T follicular helper cell (primary cell): Measurements from ENCODE around the gene AGER.
"Not testable (repeated sequence)": the region's sequence is repeated elsewhere in the genome, so short reads cannot be mapped to it uniquely, and the experiment has no call there.

Source experiments
- DNase-seq: peaks from one replicate; pipeline ENCODE4 v3.0.0-alpha.2; 2020; ENCODE audit warnings: low read depth

Gene AGER

DNA sequence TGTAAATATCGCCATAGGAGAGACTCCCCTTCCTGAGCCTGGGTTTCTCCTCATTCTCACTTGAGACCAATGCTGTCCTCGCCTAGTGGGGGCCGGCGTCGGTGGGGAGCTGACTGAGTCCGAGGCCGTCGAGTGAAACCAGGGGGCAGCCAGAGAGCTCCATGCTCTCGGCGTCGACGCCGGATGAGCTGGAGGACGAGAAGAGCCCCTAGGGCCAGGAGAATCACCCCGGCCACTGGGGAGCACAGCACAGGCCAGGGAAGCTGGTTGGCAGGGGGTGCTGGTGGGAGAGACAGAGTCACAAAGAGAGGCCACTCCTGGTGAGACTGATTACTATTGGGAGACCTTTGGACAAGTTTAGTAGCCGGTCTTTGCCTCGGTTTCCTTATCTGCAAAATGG, 14.8 kb upstream of the AGER start:
- DNase-seq = no peak

DNA sequence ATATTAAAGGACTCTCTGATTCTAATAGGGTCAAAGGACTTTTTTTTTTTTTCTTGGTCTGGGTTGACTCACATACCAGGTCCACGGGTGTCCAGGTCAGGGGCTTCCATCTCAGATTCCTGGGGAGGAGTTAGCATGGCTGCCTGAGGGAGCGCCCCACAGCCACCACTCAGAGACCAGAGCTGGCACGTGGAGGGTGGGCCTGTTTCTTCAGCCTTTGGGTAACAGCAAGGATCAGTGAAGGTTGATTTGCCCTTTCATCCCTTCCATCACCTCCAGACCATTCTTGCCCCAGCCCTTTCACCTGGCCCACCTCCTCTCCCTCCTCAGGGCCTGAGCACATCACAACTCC, 14.3 kb upstream of the AGER start:
- DNase-seq = no peak

DNA sequence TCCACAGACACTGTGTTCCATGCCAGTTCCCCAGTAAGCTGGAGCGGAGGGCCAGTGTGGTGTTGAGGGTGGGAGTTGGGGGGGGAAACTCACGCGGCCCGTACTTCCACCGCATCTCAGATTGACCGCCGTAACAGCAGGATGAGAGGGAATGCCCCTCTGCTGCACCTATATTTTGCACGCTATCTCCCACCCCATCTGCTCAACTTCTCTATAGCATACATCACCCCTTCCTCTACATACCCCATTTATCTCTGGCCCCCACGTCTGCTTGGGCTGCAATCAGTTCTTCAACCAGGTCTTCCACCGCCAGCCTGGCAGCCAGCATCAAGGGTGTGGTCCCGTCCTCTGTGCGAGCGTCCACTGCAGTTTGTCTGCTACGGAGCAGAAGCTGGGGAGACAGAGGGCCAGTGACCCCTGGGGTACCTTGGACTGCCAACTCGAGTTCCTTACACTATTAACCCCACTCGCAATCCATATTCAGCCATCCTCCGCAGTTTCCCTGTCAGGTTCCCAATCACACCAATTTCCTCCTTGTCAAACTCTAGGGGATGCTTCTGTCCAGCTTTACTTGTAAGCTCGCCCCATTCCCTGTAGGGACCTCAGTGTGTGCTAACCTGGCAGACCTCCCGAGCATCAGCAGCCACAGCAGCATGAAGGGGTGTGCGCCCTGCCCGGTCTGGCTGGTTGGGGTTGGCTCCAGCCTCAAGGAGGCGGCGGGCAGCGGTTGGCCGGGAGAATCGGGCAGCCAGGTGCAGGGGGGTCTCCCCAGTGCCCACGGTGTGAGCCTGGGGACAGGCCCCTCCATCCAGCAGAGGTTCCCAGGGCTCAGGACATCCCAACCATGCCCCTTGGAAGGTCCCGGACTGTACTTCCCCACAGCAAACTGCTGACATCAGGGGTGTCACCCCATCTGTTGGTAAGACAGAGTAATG, 12.9 kb upstream of the AGER start:
- DNase-seq = no peak

DNA sequence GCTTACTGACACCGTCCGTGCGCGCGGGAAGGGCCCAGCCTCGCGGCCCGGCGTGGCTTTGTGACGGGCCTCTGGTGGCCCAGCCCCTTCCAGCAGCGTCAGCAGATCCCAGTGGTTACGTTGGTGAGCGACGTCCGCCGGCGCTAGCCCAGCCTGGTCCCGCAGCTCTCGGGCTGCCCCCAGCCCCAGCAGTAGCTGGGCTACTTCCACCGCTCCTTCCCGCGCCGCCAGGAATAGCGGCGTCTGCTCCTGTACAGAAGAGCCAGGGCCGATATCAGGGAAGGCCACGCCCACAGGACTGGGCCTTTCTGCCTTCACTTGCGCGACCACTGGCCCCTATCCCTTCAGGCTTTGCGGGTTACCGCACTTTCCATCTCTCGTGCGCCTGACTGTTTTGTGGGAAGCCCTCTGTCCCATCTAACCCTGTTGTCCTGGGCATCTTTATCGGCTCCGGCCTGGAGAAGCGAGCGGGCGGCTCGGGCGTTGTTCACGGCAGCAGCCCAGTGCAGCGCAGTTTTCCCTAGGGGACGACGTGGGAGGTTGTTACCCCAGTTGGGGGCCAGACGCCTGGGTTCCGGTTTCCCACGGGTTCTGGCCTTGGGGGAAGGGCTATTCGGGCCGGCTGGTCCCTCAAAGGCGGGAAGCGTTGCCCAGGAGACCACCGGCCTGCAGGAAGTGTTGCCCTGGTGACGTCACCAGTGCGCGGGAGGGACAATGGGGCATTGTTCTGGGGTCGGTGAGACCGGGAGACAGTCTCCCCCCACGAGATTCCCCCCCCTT, 12.0 kb upstream of the AGER start:
- peak; percentile 34 for DNase-seq

DNA sequence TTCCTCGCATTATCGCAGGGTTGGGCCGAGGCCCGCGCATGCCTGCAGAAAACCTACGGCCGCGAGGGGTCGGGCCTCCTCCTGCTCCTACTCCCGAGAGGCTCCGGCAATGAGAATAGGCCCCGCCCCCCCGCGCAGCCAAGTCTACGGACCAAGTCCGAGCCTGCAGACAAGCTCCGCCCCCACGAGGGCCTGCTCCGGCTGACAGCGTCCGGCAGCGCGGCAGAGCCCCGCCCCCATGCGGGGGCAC, 11.5 kb upstream of the AGER start:
- DNase-seq = peak; percentile 96

DNA sequence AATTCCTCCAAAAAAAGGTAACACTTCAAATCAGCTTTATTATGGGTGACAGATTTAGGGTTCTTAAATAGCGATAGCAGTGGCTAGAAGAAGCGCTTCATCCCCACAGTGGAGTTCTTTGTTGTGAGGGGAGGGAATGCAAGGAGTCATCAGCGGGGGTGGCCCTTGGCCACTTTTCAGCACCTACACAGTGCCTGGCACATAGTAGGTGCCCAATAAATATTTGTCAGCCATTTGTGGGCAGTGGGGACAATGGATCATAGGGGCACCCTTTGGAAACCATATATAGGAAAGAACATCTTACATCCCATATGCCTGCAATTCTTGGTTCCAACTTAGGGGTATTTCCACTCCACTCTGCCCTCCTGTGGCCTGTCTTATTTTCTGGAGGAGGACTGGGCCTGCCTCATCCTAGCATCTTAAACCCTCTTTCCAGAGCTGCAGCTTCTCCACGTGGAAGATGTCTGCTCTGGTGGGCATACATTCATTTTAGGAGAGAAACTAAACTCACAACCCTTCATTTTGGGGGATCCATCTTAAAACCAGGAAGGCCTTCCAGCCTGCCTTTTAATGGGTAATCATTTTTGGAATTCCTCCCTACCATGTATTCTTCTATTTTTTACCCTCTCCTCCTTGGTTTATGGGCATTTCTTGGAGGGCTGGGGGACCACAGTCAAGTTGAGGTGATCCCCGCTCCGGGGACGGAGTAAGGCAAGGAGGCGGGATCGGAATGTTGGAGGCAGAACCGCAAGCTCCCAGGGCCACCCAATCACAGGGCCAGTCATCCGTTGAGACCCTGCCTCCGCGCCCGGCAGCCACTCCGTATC, 11.0 kb upstream of the AGER start:
- no peak for DNase-seq

DNA sequence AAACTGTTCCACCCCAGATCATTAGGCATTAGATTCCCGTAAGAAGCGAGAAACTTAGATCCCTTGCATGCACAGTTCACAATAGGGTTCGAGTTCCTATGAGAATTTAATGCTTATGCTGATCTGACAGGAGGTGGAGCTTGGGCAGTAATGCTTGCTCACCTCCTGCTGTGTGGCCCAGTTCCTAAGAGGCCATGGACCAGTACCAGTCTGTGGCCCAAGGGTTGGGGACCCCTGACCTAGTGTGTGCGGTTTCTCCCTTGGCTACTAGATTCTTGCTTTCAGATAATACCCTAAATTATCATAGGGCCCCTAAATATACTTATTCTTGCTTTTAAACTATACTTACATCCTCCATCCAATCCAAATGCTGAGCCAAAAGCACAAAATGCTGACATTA, 10.3 kb upstream of the AGER start:
- DNase-seq = no peak

DNA sequence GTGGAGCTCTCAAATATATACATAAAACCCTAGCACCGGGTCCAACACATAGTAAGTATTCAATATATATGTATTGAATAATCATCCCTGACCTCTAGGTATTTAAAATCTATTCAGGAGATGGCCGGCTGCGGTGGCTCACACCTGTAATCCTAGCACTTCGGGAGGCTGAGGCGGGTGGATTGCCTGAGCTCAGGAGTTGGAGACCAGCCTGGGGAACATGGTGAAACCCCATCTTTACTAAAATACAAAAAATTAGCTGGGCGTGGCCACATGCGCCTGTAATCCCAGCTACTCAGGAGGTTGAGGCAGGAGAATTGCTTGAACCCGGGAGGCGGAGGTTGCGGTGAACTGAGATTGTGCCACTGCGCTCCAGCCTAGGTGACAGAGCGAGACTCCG, 9.0 kb upstream of the AGER start:
- not testable (repeated sequence) for DNase-seq

DNA sequence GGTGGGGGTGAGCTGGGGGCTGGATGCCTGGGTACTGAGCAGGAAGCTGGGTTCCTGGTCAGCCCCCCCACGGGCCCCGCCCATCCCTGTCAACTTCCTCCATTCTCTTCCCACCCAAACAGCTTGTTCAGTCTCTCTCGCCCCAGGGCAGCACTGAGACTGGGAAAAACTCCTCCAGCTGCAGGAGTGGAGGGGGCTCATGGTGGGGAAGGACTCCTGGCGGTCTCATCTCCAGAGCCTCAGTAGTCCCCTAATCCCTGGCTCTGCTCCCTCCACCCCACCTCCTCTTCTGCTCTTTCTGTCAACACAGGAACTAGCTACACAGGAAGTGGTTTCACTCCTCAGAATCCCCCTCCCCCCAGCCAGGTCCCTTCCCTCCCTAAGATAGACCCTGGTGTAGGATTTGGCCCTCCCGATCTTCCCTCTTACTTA, 8.6 kb upstream of the AGER start, which contains the start of gene GPSM3:
GPSM3 (minus strand) TSS at position 36 of the 432 bp plus-strand sequence. CDS start 130 bp downstream, outside the sequence.
- DNase-seq = peak; percentile 42

DNA sequence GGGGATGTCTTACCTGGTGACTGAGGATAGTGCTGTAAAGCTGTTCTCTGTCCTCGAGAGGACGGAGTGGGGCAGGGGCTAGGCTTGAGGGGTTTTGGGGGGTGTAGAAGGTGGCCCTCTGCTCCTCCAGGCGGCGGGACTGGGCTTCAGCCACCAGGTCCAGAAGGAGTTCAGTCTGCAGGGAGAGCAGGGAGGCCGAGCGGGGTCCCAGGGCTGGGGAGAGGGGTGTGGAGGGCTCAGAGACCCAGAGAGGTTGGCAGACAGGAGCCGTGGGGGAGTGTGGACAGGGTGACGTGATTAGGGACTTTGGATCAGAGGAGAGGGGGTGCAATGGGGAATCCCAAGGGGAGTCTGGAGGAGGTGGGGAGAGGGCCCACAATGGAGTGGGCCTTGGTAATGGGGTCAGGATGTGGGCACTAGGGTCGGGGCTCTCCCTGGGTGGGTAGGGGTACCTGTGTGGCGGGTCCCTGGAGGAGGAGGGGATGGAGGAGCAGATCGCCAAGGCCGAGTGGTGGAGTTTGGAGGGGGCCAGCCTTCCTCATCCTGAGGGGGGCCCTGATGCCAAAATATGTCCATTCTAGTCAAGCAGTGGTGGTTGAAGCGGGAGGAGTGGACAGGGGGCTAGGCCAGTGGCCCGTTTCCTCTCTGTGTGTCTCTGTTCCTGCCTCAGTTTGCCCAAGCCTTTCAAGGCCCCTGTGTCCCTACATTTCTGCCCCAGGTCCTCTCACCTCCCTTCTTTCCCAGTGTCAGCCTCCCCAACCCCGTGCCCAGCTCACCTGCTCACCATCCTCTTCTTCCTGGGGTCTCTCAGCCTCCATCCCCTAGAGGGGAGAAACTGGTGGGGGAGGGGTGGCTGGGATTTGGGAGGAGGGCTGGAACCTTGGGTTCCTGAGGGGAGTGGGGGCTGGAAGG, 7.9 kb upstream of the AGER start:
- no peak for DNase-seq

DNA sequence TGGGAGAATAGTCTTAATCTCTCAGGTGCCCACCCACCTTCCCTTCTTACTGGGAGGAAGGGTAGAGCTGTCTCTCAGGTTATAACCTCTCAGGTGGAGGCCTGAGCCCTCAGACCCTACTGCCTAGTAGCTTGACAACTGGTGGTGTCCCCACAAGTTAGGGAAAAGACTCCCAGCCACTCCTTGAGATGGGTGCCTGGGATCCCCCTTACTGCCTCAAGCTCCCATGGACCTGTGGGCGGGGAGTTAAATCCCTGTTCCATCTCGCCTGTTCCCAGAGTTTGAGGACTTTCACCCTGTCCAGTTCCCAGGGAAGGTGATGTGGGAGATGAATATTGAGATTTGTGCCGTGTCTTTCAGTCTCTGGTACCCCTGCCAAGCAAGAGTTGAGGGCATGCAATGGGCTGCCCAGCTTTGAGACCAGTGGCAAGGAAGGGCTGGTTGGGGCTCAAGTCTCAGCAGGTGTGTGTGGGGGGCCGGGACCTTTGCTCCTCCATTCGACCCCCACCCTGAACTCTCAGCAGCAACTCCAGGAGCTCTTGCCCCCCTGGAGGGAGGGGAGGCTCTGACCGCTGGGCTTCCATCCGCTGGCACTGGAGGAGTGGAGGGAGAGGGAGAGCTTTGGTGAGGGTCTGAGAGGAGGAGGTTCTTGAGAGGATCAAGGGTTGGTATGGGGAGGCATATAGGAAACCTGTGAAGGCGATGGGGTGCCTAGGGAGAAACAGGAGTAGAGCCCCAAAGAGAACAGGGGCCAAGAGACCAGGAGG, 7.0 kb upstream of the AGER start:
- no peak for DNase-seq

DNA sequence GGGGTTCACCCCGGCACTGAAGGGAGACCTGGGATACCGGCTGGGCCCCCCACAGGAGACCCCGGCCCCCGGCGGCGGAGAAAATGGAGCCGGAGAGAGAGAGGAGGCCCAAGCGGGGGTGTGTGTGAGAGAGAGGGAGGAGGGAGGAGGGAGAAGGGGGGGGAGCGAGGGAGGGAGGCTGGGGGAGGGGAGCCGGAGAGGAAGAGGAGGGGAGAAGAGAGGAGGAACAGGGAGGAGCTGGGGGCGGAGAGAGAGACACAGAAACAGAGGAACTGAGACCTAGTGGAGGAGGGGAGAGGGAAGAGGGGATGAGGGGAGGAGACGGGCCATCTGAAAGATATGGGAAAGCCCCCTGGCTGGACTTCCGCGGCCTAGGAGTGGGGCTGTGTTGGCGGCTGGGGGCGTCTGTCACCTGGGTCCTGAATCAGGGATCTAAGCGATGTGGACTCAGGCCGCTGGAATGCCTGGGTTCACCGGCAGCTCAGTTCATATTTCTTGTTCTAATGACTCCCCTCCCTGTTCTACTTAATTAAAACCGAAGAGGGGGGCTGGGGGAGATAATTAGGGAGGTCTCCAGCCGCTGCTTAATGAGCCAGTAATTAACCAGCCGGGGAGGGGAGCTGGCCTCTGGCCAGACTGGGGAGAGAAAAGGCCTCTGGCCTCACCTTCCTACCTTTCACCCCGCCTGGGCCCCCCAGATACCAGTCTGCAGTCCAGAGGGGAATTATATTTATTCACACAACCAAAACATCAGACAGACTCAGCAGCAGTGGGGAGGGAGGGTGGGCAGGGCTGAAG, 6.2 kb upstream of the AGER start, which contains the start of gene PBX2:
PBX2 (minus strand) TSS at position 149 of the 798 bp plus-strand sequence. CDS start 287 bp downstream, outside the sequence.
- DNase-seq = peak; percentile 76

DNA sequence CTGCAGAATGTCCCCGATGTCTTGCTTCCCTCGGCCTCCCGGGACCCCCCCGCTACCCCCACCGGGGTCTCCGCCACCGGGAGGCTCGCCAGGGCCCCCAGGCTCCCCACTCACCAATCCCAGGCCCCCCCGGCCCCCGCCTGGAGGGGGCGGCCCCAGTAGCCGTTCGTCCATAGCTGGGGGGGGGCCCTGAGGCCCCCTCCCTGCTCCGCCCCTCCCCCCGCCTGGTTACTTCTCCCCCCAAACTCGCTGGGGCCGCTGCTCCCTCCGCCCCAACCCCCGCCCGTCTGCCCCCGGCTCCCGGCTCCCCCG, 5.6 kb upstream of the AGER start:
- DNase-seq = no peak

DNA sequence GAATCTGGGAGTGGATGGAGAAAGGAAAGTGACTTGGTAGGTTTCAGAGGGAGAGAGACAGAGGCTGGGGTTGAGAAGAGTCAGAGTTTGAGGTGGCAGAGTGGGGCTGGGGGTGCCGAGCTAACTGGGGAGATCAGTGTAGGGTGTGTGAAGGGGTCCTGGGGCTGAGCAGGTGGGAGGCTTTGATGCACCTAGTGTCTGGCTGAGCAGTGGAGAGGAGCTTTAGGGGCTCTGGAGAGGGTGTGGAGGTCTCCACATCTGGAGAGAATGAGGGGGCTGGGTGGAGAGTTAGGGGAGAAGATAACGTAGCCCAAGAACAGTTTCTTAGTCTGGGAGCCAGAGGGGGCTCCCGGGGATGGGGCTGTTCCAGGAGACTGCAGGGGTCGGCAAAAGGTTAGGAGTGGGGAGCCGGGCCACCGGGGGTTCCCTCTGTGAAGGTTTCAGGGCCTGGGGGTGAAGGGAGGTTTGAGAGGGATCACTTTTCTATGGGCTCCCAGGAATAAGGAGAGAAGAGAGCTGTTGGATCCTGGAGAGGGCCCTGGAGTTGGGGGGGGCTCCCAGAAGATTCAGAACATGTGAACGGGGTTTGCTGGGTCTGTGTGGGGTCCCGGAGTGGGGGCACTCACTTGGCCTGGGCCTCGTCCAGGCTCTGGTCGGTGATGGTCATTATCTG, 5.2 kb upstream of the AGER start:
- DNase-seq = no peak

DNA sequence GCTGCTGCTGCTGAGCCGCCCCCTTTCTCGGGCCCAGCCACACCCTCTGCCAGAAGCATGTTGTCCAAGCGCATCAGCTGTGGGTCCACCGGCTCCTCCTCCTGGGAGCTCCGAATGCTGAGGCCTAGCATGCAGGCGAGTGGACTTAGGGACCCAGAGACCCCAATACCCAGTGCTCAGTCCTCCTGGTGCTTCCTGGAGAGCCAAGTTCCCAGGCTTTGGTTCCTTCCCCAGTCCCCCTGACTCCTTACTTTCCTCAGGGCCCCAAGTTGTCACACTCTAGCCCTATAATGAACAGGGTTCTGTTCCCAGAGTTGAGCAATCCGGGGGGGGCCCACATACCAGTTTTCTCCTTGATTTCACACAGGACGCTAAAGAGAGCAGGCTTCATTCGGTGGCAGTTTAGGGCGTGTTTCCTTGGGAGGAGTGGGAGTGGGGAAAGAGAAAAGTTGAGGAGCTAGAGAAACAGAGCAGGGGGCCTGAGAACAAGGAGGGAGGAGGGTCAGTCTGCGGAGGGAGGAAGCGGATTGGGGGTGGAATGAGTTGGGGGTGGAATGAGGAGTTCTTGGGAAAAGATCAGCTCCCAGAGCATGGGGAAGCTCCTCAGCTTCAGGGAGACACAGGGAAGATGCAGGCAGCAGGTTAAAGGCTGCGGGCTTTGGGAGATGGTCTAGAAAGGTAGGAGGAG, 4.5 kb upstream of the AGER start:
- no peak for DNase-seq

DNA sequence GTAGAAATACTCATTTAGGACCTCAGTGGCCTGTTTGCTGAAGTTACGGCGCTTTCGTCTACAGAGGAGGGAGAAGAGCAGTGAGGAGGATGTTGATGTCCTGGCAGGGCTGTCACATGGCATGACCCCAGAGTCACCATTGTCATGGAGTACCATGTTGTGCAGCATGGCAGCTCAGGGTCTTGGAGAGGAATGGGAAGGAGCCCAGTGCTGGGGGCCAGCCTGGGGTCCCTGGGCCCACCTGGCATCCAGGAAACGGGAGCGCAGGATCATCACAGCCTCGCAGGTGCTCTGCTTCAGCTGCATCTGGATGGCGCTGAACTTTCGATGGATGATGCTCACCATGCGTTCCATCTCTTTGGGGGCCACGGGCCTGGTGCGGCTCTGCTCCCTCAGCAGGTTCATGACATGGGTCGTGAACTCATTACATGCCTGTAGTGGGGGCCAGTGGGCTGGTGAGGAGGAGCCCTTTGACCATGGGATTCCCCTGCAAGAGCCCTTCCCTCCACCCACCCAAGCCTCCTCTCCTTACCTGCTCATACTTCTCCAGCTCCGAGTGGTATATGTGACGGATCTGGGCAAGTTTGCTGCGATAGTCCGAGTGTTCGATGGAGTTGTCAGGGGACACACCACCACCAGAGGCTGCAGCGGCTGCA, 3.8 kb upstream of the AGER start:
- not testable (repeated sequence) for DNase-seq

DNA sequence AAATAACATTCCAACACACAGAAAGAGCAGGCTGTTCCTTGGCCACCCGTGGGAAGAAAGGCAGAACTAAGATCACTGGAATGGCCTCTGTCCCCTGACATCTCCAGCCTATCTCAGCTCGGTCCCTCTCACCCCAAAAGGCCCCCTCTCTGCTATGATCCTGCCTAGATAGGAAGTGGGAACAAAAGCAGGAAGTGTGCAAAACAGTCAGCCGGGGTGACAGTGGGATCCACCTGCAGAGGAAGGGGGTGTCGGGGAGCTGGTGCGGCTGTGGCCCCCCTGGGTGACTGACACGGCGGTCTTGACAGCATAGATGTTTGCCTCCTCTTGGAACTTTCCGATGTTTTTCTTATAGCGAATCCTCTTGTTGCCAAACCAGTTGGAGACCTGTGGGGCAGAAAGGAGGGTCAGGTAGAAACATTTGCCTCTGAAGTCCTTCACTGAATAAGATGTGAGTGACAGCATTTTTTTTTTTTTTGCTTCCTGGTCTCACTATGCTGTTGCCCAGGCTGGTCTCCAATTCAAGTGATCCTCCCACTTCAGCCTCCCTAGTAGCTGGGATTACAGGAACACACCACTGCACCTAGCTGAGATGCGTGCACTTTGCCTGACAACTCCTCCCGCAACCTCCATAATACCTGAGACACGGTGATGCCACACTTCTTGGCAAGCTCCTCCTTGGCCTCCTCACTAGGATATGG, 3.1 kb upstream of the AGER start:
- no peak for DNase-seq
